ENCODE data around the gene TUBAL3.

DNA sequence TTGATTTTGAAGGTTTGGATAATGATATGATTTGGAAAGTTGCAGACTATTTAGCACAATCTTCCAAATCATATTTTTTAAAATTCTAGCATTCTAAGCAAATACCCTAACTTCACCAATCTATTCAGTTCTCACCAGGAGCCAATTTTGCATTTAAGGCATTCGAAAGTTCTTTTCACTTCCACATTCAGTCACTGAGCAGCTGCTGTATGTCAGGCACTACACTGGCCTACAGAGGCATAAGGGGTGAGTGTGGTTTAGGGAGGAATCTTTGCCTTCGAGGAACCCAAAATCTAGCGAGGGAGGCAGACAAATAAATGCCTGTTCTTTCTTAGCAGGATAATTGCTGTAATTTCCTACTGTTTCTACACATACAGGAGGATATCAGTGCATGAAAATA is 50.6 kb downstream of the TUBAL3 start:
- TF ChIP-seq CTCF (IDR thresholded peaks at IDR 0.05) (no peak), POLR2A (IDR thresholded peaks at IDR 0.05) (no peak)
